OCI-LY3 (cell line): ENCODE data around the gene CCNQ.

Source experiments
- EZH2phosphoT487 ChIP-seq: fragments of 200-600 bp; shearing (Covaris generic); IDR thresholded peaks from 2 replicates; pipeline ENCODE4 v1.6.1; 2018; ENCODE audit warnings: antibody characterized with exemption, mixed run types, low read depth
- TF ChIP-seq, protein P1 (sequence below): fragments of 200-600, 300-600 bp; sonication (generic); IDR thresholded peaks from 2 replicates; pipeline ENCODE4 v1.5.1; 2014; ENCODE audit warnings: antibody characterized with exemption, low read length, low read depth

GRCh38 chrX:153640045-153640686, 41.2 kb upstream of the CCNQ start:
- TF ChIP-seq, protein P1, sequence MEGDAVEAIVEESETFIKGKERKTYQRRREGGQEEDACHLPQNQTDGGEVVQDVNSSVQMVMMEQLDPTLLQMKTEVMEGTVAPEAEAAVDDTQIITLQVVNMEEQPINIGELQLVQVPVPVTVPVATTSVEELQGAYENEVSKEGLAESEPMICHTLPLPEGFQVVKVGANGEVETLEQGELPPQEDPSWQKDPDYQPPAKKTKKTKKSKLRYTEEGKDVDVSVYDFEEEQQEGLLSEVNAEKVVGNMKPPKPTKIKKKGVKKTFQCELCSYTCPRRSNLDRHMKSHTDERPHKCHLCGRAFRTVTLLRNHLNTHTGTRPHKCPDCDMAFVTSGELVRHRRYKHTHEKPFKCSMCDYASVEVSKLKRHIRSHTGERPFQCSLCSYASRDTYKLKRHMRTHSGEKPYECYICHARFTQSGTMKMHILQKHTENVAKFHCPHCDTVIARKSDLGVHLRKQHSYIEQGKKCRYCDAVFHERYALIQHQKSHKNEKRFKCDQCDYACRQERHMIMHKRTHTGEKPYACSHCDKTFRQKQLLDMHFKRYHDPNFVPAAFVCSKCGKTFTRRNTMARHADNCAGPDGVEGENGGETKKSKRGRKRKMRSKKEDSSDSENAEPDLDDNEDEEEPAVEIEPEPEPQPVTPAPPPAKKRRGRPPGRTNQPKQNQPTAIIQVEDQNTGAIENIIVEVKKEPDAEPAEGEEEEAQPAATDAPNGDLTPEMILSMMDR, result no peak
- TF ChIP-seq EZH2phosphoT487, result no peak
